GM18519 (cell line): ENCODE measurements around the gene RAB8A.

Source experiments
- ATAC-seq: cut with Tn5 transposase; IDR thresholded peaks from one replicate; pipeline ENCODE4 v1.9.1; 2021; ENCODE audit warnings: mild to moderate bottlenecking, moderate library complexity; ENCODE audit not compliant: unreplicated experiment, low FRiP score

The RAB8A gene

DNA sequence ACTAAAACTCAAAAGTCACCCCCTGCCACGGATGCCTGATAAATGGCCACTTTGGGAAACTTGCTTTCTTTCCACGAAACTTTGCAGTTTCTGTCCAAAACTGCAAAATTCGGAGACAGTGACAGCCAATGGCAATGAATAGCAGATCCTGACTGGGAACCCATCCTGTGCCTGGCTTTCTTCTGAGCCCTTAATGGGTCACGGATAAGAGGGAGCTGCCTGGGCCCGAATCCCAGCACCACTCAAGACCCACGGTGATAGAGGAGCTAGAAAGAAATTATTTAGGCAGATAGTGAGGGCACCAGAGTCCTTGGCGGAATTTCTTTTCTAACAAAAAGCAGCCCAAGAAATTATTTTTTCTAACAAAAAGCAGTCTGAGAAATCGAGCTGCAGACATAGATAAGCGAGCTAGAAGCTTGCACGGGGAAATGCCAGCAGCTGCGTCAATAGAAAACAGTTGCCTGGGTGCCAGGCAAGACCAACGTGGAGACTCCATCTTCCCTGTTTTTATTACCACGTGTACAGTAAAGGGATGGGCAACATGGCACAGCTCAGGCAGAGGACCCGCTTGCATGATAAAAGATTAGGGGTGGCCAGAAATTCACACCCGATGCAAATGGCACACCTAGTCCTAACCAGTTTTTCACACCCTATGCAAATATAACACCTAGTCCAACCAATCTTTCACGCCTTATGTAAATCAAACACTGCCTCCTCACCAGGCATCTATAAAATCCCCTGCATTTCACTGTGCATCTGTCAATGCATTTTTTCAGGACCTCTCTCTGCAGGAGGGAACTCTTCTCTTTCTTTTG, 24.7 kb downstream of the RAB8A start:
- no peak for ATAC-seq

GRCh38 chr19:16139752-16140151, 28.1 kb downstream of the RAB8A start:
- ATAC-seq: no peak

GRCh38 chr19:16141043-16141442, 29.4 kb downstream of the RAB8A start:
- no peak for ATAC-seq

GRCh38 chr19:16142032-16142580, 30.4 kb downstream of the RAB8A start:
- no peak for ATAC-seq

GRCh38 chr19:16143399-16144215, 31.9 kb downstream of the RAB8A start, which contains the start of gene HSH2D:
Gene HSH2D (plus strand): TSS chr19:16143685. CDS start chr19:16148751, 5,066 bp downstream.
- ATAC-seq: no peak

GRCh38 chr19:16144216-16144581, 32.5 kb downstream of the RAB8A start:
- no peak for ATAC-seq

DNA sequence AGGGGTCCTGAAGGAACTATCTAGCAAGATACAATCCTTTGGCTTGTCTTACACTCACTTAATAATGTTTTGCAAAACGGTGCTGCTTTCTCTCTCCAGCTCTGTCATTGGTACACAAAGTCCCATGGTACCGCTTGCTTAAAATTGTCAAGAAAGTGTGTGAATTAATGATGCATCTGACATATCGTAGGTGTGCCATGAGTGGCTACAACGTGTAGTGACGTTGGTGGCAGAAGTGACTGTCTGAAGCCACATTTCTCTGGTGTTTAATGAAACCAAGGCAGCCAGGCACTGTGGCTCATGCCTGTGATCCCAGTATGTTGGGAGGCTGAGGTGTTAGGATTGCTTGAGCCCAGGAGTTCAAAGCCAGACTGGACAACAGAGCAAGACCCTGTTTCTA, 34.4 kb downstream of the RAB8A start:
- no peak for ATAC-seq

DNA sequence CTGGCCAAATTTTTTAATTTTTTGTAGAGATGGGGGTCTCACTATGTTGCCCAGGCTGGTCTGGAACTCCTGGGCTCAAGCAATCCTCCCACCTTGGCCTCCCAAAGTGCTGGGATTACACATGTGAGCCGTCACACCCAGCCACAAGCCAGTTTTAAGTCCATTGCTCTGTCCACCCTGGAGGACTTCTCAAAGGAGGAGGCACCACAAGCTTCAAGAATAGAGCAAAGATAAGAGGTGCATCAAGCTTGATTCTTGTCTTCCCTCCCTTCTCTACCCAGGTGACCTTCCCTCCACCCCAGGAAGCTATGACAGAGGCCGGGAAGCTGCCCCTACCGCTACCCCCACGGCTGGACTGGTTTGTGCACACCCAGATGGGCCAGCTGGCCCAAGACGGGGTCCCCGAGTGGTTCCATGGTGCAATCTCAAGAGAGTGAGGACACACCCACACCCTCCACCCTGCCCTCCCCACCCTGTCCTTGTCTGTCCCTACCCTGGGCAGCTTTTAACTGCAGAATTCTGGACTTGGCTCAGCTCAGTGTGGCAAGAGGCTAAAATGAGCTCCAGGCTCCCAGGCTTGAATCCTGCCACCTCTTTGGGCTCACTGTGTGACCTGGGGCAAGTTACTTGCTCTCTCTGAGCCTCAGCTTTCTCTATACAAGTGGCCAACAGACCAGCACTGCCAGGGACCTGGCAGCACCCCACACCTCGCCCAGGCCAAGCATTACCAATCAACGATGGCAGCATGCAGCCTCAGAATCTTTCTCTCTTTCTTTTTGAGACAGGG, 36.9 kb downstream of the RAB8A start:
- no peak for ATAC-seq

DNA sequence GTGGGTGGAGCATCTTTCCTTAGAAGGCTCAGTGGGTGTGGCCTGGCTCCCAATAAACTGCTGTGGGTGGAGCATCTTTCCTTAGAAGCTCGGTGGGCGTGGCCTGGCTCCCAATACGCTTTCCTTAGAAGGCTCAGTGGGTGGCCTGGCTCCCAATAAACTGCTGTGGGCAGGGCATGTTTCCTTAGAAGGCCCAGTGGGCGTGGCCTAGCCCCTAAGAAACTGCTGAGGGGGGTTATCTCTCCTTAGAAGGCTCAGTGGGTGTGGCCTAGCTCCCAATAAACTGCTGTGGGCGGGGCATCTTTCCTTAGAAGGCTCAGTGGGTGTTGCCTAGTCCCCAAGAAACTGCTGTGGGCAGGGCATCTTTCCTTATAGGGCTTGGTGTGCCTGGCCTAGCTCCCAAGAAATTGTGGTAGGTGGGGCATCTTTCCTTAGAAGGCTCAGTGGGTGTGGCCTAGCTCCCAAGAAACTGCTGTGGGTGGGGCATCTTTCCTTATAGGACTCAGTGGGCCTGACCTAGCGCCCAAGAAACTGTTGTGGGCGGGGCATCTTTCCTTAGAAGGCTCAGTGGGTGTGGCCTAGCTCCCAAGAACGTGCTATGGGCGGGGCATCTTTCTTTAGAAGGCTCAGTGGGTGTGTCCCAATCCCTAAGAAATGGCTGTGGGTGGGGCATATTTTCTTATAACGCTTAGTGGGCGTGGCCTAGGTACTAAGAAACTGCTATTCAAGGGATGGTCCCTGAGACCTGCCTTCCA, 42.1 kb downstream of the RAB8A start:
- no peak for ATAC-seq

DNA sequence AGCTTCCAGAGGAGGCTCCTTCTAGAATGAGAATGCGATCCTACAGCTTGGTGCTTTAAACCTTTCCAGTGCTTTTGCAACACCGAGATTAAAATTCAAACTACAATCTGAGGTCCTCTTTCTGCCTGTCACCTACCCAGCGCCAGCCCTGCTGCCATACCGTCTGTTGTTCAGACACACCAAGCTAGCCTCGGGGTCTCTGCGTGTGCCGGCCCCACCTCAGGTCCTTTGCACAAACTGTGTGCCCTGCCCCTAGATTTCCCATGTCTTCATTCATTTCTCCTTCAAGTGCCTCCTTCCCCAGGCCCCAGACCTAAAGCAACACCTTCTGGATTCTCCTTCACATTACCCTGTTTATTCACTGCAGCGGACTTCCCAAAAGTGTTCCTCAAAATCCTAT, 42.9 kb downstream of the RAB8A start:
- no peak for ATAC-seq

DNA sequence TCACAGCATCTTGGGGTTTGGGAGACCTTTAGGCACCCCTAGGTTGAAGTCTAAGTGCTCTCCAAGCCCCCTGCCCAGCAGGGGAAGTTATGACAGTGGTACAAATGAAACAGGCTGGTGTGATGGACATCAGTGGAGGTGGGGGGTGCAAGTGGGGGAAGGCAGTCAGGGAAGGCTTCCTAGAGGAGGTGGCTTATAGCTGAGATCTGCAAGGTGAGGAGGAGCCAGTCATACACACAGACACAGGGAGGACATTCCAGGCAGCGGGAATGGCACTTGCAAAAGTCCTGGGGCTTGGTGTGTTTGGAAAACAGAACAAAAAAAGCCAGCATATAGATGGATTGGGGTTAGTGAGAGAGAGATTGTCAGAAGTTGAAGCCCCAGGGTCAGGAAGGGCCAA, 43.4 kb downstream of the RAB8A start:
- no peak for ATAC-seq

DNA sequence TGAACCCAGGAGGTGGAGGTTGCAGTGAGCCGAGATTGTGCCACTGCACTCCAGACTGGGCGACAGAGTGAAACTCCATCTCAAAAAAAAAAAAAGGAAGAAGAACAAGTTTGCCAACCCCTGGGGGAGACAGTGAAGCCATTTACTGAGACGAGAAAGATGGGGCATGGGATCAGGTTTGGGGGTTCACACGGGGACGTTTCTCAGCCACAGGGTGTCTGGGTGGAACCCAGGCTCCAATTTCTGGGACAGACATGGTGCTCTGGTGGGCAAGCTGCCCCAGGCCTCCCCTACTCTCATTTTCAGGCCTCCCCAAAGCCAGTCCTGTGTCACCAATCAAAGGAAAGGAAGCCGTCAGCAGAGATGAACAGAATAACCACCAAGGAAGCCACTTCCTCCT, 45.2 kb downstream of the RAB8A start:
- no peak for ATAC-seq

- no peak for ATAC-seq
These were observed 45.9 kb downstream of the RAB8A start for GRCh38 chr19:16157601-16158000.

DNA sequence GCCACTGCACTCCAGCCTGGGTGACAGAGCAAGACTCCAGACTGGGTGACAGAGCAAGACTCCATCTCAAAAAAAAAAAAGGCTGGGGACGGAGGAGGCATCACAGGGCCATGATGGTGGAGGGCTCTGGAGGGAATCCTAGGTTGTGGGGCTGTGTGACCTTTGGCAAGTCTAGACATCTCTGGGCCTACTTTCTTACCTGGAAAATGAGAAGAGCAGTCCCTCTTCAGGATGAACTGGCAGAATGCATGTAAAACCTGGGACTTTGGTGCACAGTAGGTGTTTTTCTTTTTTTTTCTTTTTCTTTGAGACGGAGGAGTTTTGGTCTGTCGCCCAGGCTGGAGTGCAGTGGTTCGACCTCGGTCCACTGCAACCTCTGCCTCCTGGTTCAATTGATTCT, 48.0 kb downstream of the RAB8A start:
- ATAC-seq: no peak

- ATAC-seq: no peak
These were observed 48.8 kb downstream of the RAB8A start for GRCh38 chr19:16160445-16160942.

DNA sequence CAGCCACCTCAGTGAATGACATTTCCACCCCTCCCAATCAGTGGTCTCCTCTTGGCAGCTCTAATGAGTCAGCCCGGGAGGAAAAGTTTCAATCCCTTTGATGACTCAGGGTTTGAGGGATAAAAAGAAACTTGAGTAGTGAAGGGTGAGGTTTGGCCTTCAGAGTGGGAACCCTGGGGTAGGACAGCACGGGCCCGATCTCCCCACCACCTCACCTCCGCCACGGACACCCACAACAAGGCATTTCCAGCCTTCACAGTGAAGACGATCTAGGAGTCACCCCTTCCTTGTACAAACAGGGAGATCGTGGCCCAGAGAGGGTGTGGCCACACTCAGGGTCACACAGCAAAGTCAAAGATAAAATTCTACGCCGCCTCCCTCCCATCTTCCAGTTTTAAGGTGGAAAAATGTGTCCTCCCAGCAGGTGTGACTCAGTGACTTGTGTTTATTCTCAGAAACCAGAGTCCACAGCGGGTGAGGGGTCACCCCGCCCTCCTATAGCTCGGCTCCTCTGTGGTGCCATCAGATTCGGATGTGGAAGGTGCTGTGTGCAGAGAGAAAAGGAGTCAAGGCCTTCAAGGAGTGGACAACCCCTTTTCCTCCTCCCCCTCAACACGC, 49.4 kb downstream of the RAB8A start:
- ATAC-seq: no peak

GRCh38 chr19:16161840-16162239, 50.2 kb downstream of the RAB8A start:
- no peak for ATAC-seq

GRCh38 chr19:16164222-16164890, 52.7 kb downstream of the RAB8A start:
- ATAC-seq: no peak

GRCh38 chr19:16166417-16166816, 54.7 kb downstream of the RAB8A start:
- no peak for ATAC-seq
